ENCODE data around the gene NUDT3.

- TF ChIP-seq, protein P1, sequence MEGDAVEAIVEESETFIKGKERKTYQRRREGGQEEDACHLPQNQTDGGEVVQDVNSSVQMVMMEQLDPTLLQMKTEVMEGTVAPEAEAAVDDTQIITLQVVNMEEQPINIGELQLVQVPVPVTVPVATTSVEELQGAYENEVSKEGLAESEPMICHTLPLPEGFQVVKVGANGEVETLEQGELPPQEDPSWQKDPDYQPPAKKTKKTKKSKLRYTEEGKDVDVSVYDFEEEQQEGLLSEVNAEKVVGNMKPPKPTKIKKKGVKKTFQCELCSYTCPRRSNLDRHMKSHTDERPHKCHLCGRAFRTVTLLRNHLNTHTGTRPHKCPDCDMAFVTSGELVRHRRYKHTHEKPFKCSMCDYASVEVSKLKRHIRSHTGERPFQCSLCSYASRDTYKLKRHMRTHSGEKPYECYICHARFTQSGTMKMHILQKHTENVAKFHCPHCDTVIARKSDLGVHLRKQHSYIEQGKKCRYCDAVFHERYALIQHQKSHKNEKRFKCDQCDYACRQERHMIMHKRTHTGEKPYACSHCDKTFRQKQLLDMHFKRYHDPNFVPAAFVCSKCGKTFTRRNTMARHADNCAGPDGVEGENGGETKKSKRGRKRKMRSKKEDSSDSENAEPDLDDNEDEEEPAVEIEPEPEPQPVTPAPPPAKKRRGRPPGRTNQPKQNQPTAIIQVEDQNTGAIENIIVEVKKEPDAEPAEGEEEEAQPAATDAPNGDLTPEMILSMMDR (IDR thresholded peaks at IDR 0.05), result no peak
- no peak for TF ChIP-seq POLR2A (IDR thresholded peaks at IDR 0.05)
Observed at GRCh38 chr6:34350137-34350933, 42.1 kb downstream of the NUDT3 start.
